Esophagus muscularis mucosa (tissue), 4 donors: ENCODE measurements around the gene HARBI1. TPM values are rescaled to one million over a fixed set of nuclear protein-coding genes. Genes with fewer than 3 reads are reported as not detected.
A peak's percentile ranks its signal among the peaks of the same experiment; 100 is the strongest.

ENCODE experiments used
- DNase-seq: peaks from one replicate; pipeline ENCODE4 v3.0.0-alpha.2; 2017; ENCODE audit errors: extremely low spot score
- H3K27ac ChIP-seq, 4 donors: fragments of 200-600 bp; sonication (generic); replicated peaks in 1 of 4; 1 replicate in 3 of 4; 2 replicates in 1 of 4; pipeline ENCODE4 v1.5.1; 2016 to 2019; ENCODE audit warnings: mild to moderate bottlenecking in 1 of 4
- H3K27me3 ChIP-seq, 4 donors: fragments of 200-600 bp; sonication (generic); one replicate each; pipeline versions ENCODE4 v1.5.1 to v1.6.0; 2016 to 2019
- H3K36me3 ChIP-seq, 4 donors: fragments of 200-600 bp; sonication (generic); one replicate each; pipeline ENCODE4 v1.5.1; 2016 to 2019
- H3K4me1 ChIP-seq, 4 donors: fragments of 200-600 bp; sonication (generic); one replicate each; pipeline ENCODE4 v1.5.1; 2016 to 2019
- H3K4me3 ChIP-seq, 4 donors: fragments of 200-600 bp; sonication (generic); 1 replicate in 2 of 4; 2 replicates in 2 of 4; pipeline ENCODE4 v1.5.1; 2016 to 2019; ENCODE audit warnings: mild to moderate bottlenecking in 4 of 4, moderate library complexity in 1 of 4
- H3K9me3 ChIP-seq, 4 donors: fragments of 200-600 bp; sonication (generic); 1 replicate in 3 of 4; 2 replicates in 1 of 4; pipeline ENCODE4 v1.5.1; 2016 to 2019
- CTCF ChIP-seq, 3 experiments: fragments of 200-600 bp in 2 of 3; fragments of 450-650 bp in 1 of 3; sonication (generic) in 2 of 3; IDR thresholded peaks; one replicate each; pipeline ENCODE4 v1.5.1; 2017 to 2019; ENCODE audit warnings: antibody characterized with exemption in 3 of 3, mild to moderate bottlenecking in 2 of 3, moderate library complexity in 1 of 3
- EP300 ChIP-seq: sonication (generic); formaldehyde crosslinking; IDR thresholded peaks from one replicate; pipeline ENCODE4 v1.6.1; 2017; ENCODE audit warnings: antibody characterized with exemption
- POLR2A ChIP-seq: fragments of 450-650 bp; IDR thresholded peaks from one replicate; pipeline ENCODE4 v1.6.1; 2017; ENCODE audit warnings: antibody characterized with exemption, moderate library complexity, mild to moderate bottlenecking, low read depth
- POLR2AphosphoS5 ChIP-seq, 2 donors: sonication (generic); formaldehyde crosslinking; IDR thresholded peaks; one replicate each; pipeline ENCODE4 v1.6.1; 2017; ENCODE audit warnings: antibody characterized with exemption in 2 of 2
- WGBS: methylation state at CpG from one replicate; pipeline ENCODE4 v1.1.5; 2018; 5-methylcytosine and 5-hydroxymethylcytosine counted together
- intact Hi-C: fragments of 100-400 bp; cut with DNase I; formaldehyde crosslinking; loops from one replicate; pipeline ENCODE4 v1.15.1; 2023
- total RNA-seq, 4 donors: library from RNA; depleted of rRNA; stranded (reverse); fragments of >200 nt; gene quantifications; one replicate each; pipeline versions ENCODE4 v1.1.0 to v1.2.1, GENCODE V29; 2016

Gene HARBI1
- total RNA-seq, 4 donors from 2014 or later = 2.5 to 3.3 (median 3.0) TPM

GRCh38 chr11:46597609-46598219, 19.3 kb downstream of the HARBI1 start:
- no peak for DNase-seq
- Histone ChIP-seq H3K9me3 (no peaks in the 10 kb centered on the region), H3K27me3 (no peaks in the 10 kb centered on the region), H3K4me3 (no peak overlapping the region), H3K4me1 (peaks cover 4 to 28% (median 15%) of the 10 kb centered on the region in 4 donors), H3K27ac (no peak overlapping the region), H3K36me3 (peaks cover 0 to 5% (median under 1%) of the 10 kb centered on the region in 4 donors)
- intact Hi-C loops = no loop called here
- 83% methylated on average over 6 of the region's 6 CpGs for WGBS
- TF ChIP-seq POLR2A (no peak), CTCF (IDR thresholded peaks at IDR 0.05) (no peak), POLR2AphosphoS5 (IDR thresholded peaks at IDR 0.05) (no peak)

- Histone ChIP-seq H3K4me1 (peaks cover 10 to 33% (median 20%) of the 10 kb centered on the region in 4 donors), H3K27ac (no peak overlapping the region), H3K9me3 (no peaks in the 10 kb centered on the region), H3K36me3 (no peaks in the 10 kb centered on the region), H3K4me3 (no peak overlapping the region), H3K27me3 (no peaks in the 10 kb centered on the region)
- intact Hi-C loops = no loop called here
- 100% methylated on average over 1 of the region's 1 CpG for WGBS
- no peak for DNase-seq
- TF ChIP-seq CTCF (IDR thresholded peaks at IDR 0.05) (no peak), EP300 (no peak), POLR2AphosphoS5 (IDR thresholded peaks at IDR 0.05) (no peak), POLR2A (no peak)
These were observed 19.9 kb downstream of the HARBI1 start for GRCh38 chr11:46597155-46597554.

GRCh38 chr11:46594785-46595184, 22.2 kb downstream of the HARBI1 start:
- TF ChIP-seq POLR2A = no peak
- TF ChIP-seq CTCF (IDR thresholded peaks at IDR 0.05) = no peak
- no peak for TF ChIP-seq EP300
- no peak for TF ChIP-seq POLR2AphosphoS5 (IDR thresholded peaks at IDR 0.05)
- Histone ChIP-seq H3K27me3 (no peaks in the 10 kb centered on the region), H3K4me1 (peaks cover 32 to 41% (median 37%) of the 10 kb centered on the region in 4 donors), H3K9me3 (no peaks in the 10 kb centered on the region), H3K27ac (no peak overlapping the region), H3K36me3 (no peaks in the 10 kb centered on the region), H3K4me3 (peak overlapping the region in 1 of 4 donors; percentile 88)
- intact Hi-C loops = no loop called here
- WGBS = 86% methylated on average over 10 of the region's 10 CpGs
- no peak for DNase-seq

- no peaks in the 10 kb centered on the region for H3K36me3 ChIP-seq
- intact Hi-C loops = no loop called here
- H3K27me3 ChIP-seq = no peaks in the 10 kb centered on the region
- WGBS = 35% methylated on average over 3 of the region's 3 CpGs
- DNase-seq = no peak
- H3K4me1 ChIP-seq = peaks cover 34 to 46% (median 41%) of the 10 kb centered on the region in 4 donors
- no peaks in the 10 kb centered on the region for H3K9me3 ChIP-seq
- H3K4me3 ChIP-seq = peak overlapping the region; percentile 73 to 96 (median 88)
- H3K27ac ChIP-seq = peak overlapping the region; percentile 77 to 85 (median 83)
- TF ChIP-seq POLR2AphosphoS5 (IDR thresholded peaks at IDR 0.05) (no peak), POLR2A (no peak), EP300 (no peak), CTCF (IDR thresholded peaks at IDR 0.05) (no peak)
These were observed 22.7 kb downstream of the HARBI1 start for GRCh38 chr11:46594374-46594700.
